Fibroblast of lung (primary cell): Measurements from ENCODE around the gene CCDC187. TPM values are rescaled to one million over a fixed set of nuclear protein-coding genes. Genes with fewer than 3 reads are reported as not detected.
A peak's percentile ranks its signal among the peaks of the same experiment; 100 is the strongest.

Source experiments
- DNase-seq, 2 donors: peaks; one replicate each; pipeline versions ENCODE4 v3.0.0 to v3.0.0-alpha.2; 2010; ENCODE audit warnings: low read depth in 2 of 2
- H2AFZ ChIP-seq: 2 replicates; pipeline ENCODE4 v1.5.1; 2012; ENCODE audit warnings: low read length, control low read depth, inconsistent platforms
- H3K27ac ChIP-seq: 2 replicates; pipeline ENCODE4 v1.5.1; 2011; ENCODE audit warnings: low read length, control low read depth; ENCODE audit not compliant: insufficient read depth
- H3K27me3 ChIP-seq: 2 replicates; pipeline ENCODE4 v1.5.1; 2011; ENCODE audit warnings: mild to moderate bottlenecking, low read length; ENCODE audit not compliant: control insufficient read depth, insufficient read depth
- H3K36me3 ChIP-seq: 2 replicates; pipeline ENCODE4 v1.5.1; 2011; ENCODE audit warnings: low read length; ENCODE audit not compliant: control insufficient read depth, insufficient read depth
- H3K4me1 ChIP-seq: 2 replicates; pipeline ENCODE4 v1.5.1; 2011; ENCODE audit warnings: low read length; ENCODE audit not compliant: control insufficient read depth, insufficient read depth; ENCODE audit errors: extremely low read depth
- H3K4me2 ChIP-seq: 2 replicates; pipeline ENCODE4 v1.5.1; 2011; ENCODE audit warnings: low read length, control low read depth; ENCODE audit not compliant: insufficient read depth; ENCODE audit errors: extremely low read depth
- H3K4me3 ChIP-seq, 4 experiments: fragments of 200-600 bp in 1 of 4; sonication (generic) in 1 of 4; replicated peaks in 1 of 4; 2 replicates each; pipeline ENCODE4 v1.5.1; 2011 to 2016; ENCODE audit warnings: low read length in 4 of 4, low read depth in 3 of 4, mild to moderate bottlenecking in 3 of 4, control low read depth in 2 of 4, inconsistent platforms in 1 of 4, mixed read lengths in 1 of 4; ENCODE audit not compliant: insufficient read depth in 1 of 4; ENCODE audit errors: control extremely low read depth in 1 of 4
- H3K79me2 ChIP-seq: 2 replicates; pipeline ENCODE4 v1.5.1; 2012; ENCODE audit warnings: mild to moderate bottlenecking, low read length, inconsistent platforms; ENCODE audit not compliant: control insufficient read depth, insufficient read depth
- H3K9ac ChIP-seq: 2 replicates; pipeline ENCODE4 v1.5.1; 2011; ENCODE audit warnings: mild to moderate bottlenecking, low read length, control low read depth; ENCODE audit not compliant: insufficient read depth
- H3K9me3 ChIP-seq: 2 replicates; pipeline ENCODE4 v1.5.1; 2012; ENCODE audit warnings: low read depth, low read length; ENCODE audit not compliant: control insufficient read depth, insufficient read depth
- H4K20me1 ChIP-seq: 2 replicates; pipeline ENCODE4 v1.5.1; 2011; ENCODE audit warnings: low read length; ENCODE audit not compliant: control insufficient read depth, insufficient read depth; ENCODE audit errors: extremely low read depth
- CTCF ChIP-seq, 2 donors: IDR thresholded peaks in 1 of 2; conservative IDR thresholded peaks in 1 of 2; 1 replicate in 1 of 2; 2 replicates in 1 of 2; pipeline ENCODE4 v1.5.1; 2011 to 2012; ENCODE audit warnings: low read length in 2 of 2, control low read depth in 1 of 2, inconsistent platforms in 1 of 2, low read depth in 1 of 2, mild to moderate bottlenecking in 1 of 2
- EZH2 ChIP-seq: IDR thresholded peaks from 2 replicates; pipeline ENCODE4 v1.5.1; 2012; ENCODE audit warnings: low read length, control low read depth, mild to moderate bottlenecking; ENCODE audit errors: missing control alignments
- polyA plus RNA-seq, 2 donors: library from polyadenylated mRNA; depleted of rRNA in 1 of 2; stranded (reverse) in 1 of 2; unstranded in 1 of 2; fragments of >200 nt; gene quantifications; 2 replicates each; pipeline ENCODE4 v1.2.1, GENCODE V29; 2011 to 2012; ENCODE audit warnings: missing spikeins in 1 of 2
- total RNA-seq: library from RNA; depleted of rRNA; stranded (reverse); fragments of >200 nt; gene quantifications from 2 replicates; pipeline ENCODE4 v1.2.1, GENCODE V29; 2014

CCDC187 gene
- total and polyA plus RNA-seq, 2 donors (not counting 1 experiment from before 2014, with no cell fraction given), result not detected

DNA sequence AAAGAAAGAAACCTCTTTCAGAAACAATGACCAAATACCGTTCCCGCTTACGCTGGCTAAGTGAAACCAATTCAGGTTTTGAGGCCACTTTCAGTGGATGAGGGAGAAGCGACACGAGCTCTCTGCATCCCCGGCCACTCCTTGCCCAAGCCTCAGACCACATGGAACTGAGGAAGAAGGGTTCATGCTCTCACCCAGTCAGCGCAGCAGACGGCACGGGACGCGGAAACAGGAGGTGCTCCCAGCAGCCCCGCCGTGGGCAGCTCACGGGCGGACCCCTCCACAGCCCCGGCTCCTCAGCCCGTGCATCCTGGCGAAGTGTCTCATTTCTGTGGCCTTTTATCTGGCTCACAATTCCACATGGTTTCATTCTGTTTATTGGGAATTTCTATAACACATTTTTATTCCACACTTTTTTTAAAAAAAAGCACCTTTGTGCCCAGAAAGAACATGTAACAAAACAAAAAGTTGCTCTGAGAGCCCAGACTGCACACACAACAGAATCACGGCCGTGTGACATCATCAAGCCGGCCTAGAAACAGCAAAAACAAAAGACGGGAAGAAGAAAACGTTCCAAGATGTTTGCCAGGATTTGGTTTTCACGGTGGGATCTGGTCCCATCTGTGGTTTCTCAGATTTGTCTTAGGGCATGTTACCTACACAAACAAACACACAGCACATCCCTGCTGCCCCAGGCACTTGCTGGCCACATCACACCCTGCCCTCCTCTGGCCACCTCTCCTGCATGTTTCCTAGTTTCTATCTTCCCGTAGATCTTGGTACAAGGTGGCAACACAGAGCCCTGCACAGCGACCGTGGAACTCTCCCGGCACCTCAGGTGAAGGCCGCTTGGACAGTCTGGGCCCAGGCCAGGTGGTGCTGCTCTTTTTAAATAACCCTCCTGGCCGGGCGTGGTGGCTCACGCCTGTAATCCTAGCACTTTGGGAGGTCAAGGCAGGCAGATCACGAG lies 74.5 kb downstream of the CCDC187 start:
- H2AFZ ChIP-seq, result no peak overlapping the region
- H3K9ac ChIP-seq, result no peak overlapping the region
- H3K4me2 ChIP-seq, result no peak overlapping the region
- H3K9me3 ChIP-seq, result no peaks in the 10 kb centered on the region
- peak in 1 of 2 donors; percentile 50 for DNase-seq
- H3K27ac ChIP-seq, result no peak overlapping the region
- H3K36me3 ChIP-seq, result no peaks in the 10 kb centered on the region
- TF ChIP-seq EZH2 (no peak), CTCF (conservative IDR thresholded peaks at IDR 0.05 in 1 of 2, IDR thresholded peaks at IDR 0.05 in 1 of 2; ENCODE audit: low read depth in 1 of 2, low read length in 2 of 2) (no peak)
- H4K20me1 ChIP-seq, result no peaks in the 10 kb centered on the region
- H3K27me3 ChIP-seq, result no peaks in the 10 kb centered on the region
- no peak overlapping the region for H3K4me3 ChIP-seq
- no peaks in the 10 kb centered on the region for H3K79me2 ChIP-seq
- H3K4me1 ChIP-seq, result no peaks in the 10 kb centered on the region

DNA sequence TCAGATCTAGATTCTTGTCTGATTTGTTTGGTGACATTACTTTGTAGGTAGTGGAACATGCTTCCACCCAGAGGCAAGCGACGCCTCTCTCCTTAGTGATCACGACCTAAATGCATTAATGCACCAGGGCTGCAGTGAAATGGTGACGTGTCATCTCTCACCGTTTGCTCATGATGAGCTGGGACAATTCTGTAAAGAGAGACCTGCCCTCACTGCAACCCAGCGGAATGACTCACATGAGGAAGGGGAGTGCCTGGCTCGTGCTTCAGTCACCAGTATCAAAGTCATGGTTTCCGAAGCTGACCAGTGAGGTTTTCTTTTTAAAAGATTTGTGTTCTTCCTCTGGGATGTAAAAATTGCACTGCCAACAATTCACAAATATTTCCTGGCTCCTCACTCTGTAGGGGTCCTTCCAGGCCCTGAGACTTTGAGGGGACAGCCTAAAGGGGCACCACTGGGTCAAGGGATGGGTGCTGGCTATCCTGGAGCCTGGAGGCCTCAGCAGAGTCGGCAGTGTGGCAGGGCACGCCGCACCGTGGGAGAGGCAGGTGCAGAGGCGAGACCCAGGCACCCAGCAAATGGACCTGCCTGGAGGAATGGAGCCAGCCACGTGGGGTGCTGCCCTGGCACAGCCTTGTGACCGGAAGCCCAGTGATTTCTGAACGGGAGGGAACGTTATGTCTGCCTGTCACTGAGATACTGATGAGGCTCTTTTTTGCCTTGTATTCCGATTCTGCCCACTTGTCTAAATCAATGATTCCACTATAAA lies 75.6 kb downstream of the CCDC187 start:
- peak; percentile 59 to 87 for DNase-seq
- Histone ChIP-seq H3K4me3 (no peak overlapping the region), H3K9ac (no peak overlapping the region), H3K4me2 (peak overlapping the region; percentile 41), H3K4me1 (no peaks in the 10 kb centered on the region), H3K27ac (no peak overlapping the region), H3K79me2 (no peaks in the 10 kb centered on the region), H3K27me3 (no peaks in the 10 kb centered on the region), H4K20me1 (no peaks in the 10 kb centered on the region), H3K36me3 (peaks cover 5% of the 10 kb centered on the region), H3K9me3 (no peaks in the 10 kb centered on the region), H2AFZ (no peak overlapping the region)
- TF ChIP-seq CTCF (conservative IDR thresholded peaks at IDR 0.05 in 1 of 2, IDR thresholded peaks at IDR 0.05 in 1 of 2; ENCODE audit: low read depth in 1 of 2, low read length in 2 of 2) (no peak), EZH2 (no peak)

DNA sequence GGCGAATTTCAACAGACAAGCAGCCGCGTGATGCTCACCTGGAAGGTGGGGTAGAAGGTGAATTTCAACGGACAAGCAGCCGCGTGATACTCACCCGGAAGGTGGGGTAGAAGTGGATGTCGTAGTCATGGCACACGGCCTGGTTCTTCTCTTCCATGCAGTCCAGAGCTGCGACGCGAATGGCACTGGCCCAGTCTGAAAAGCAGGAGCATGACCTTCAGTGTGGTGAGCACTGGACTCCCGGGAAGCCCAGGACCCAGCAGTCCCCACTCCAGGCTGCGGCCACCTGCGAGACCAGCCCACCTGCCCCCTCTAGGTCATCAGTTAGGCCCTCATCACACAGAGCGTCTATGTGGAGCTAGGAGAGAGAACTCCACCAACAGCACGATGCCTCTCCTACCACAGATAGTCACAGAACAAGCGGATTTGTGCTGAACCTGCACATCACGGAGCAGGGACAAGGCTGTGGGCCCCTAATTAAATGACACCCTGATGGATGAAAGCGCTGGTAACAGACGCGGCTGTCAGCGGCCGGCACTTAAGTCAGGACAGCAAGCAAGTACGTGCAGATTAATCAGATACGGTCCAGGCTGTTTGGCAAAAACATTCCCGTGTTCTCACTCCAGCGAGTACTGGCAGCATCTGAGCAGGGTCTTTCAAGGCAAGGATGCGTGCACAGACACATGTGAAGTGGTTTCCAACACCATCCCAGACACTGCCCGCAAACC lies 77.0 kb downstream of the CCDC187 start:
- no peak overlapping the region for H3K9ac ChIP-seq
- no peak overlapping the region for H3K4me3 ChIP-seq
- H3K4me2 ChIP-seq, result no peak overlapping the region
- no peaks in the 10 kb centered on the region for H3K4me1 ChIP-seq
- H3K36me3 ChIP-seq, result peaks cover 5% of the 10 kb centered on the region
- no peak overlapping the region for H3K27ac ChIP-seq
- H3K9me3 ChIP-seq, result no peaks in the 10 kb centered on the region
- no peak overlapping the region for H2AFZ ChIP-seq
- no peaks in the 10 kb centered on the region for H4K20me1 ChIP-seq
- no peaks in the 10 kb centered on the region for H3K27me3 ChIP-seq
- H3K79me2 ChIP-seq, result no peaks in the 10 kb centered on the region
- TF ChIP-seq EZH2 (no peak), CTCF (conservative IDR thresholded peaks at IDR 0.05 in 1 of 2, IDR thresholded peaks at IDR 0.05 in 1 of 2; ENCODE audit: low read depth in 1 of 2, low read length in 2 of 2) (no peak)
- DNase-seq, result no peak
